Vagina (tissue), 2 donors: ENCODE measurements around the gene ACAP1.

ENCODE experiments used
- CTCF ChIP-seq, 3 experiments: fragments of 450-650 bp in 2 of 3; fragments of 200-600 bp in 1 of 3; sonication (generic) in 1 of 3; IDR thresholded peaks; one replicate each; pipeline ENCODE4 v1.5.1; 2017 to 2019; ENCODE audit warnings: antibody characterized with exemption in 3 of 3, mild to moderate bottlenecking in 2 of 3, moderate library complexity in 2 of 3
- POLR2AphosphoS5 ChIP-seq, 2 donors: sonication (generic); formaldehyde crosslinking; IDR thresholded peaks; one replicate each; pipeline ENCODE4 v1.9.0; 2017; ENCODE audit warnings: antibody characterized with exemption in 2 of 2, mild to moderate bottlenecking in 2 of 2, low read depth in 1 of 2; ENCODE audit not compliant: insufficient read depth in 1 of 2

GRCh38 chr17:7347630-7348477 lies 11.5 kb downstream of the ACAP1 start:
- peak in 1 of 2 donors; percentile 12 for TF ChIP-seq POLR2AphosphoS5 (IDR thresholded peaks at IDR 0.05; ENCODE audit: insufficient read depth in 1 of 2, low read depth in 1 of 2)
- no peak for TF ChIP-seq CTCF (IDR thresholded peaks at IDR 0.05)
